ENCODE measurements around the gene FAM193A. TPM values are rescaled to one million over a fixed set of nuclear protein-coding genes. Genes with fewer than 3 reads are reported as not detected.

FAM193A gene
- total and polyA plus RNA-seq, 2 donors (not counting 1 experiment from before 2014, with no cell fraction given) = 16.0 to 62.7 TPM

GRCh38 chr4:2583092-2583491, 46.6 kb downstream of the FAM193A start:
- H3K4me1 Mint-ChIP-seq = peaks cover 37% of the 10 kb centered on the region
- TF ChIP-seq, protein P1, sequence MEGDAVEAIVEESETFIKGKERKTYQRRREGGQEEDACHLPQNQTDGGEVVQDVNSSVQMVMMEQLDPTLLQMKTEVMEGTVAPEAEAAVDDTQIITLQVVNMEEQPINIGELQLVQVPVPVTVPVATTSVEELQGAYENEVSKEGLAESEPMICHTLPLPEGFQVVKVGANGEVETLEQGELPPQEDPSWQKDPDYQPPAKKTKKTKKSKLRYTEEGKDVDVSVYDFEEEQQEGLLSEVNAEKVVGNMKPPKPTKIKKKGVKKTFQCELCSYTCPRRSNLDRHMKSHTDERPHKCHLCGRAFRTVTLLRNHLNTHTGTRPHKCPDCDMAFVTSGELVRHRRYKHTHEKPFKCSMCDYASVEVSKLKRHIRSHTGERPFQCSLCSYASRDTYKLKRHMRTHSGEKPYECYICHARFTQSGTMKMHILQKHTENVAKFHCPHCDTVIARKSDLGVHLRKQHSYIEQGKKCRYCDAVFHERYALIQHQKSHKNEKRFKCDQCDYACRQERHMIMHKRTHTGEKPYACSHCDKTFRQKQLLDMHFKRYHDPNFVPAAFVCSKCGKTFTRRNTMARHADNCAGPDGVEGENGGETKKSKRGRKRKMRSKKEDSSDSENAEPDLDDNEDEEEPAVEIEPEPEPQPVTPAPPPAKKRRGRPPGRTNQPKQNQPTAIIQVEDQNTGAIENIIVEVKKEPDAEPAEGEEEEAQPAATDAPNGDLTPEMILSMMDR (IDR thresholded peaks at IDR 0.05) = no peak
- no peak for TF ChIP-seq EZH2 (IDR thresholded peaks at IDR 0.05; ENCODE audit: borderline replicate concordance, insufficient read depth, low read depth, low read length, poor library complexity, severe bottlenecking)
- CTCF ChIA-PET = no interaction called here

GRCh38 chr4:2583517-2583916, 47.1 kb downstream of the FAM193A start:
- no peak for TF ChIP-seq EZH2 (IDR thresholded peaks at IDR 0.05; ENCODE audit: borderline replicate concordance, insufficient read depth, low read depth, low read length, poor library complexity, severe bottlenecking)
- TF ChIP-seq, protein P1 (IDR thresholded peaks at IDR 0.05) = no peak
- H3K4me3 ChIP-seq (ENCODE audit: control extremely low read depth in 1 of 5, extremely low read depth in 1 of 5, insufficient read depth in 1 of 5, low read depth in 2 of 5, low read length in 4 of 5) = no peak overlapping the region
- no peak overlapping the region for H3K4me3 Mint-ChIP-seq
- no peak overlapping the region for H3K27ac ChIP-seq (ENCODE audit: low read length in 2 of 2)
- no peak overlapping the region for H2AFZ ChIP-seq (ENCODE audit: insufficient read depth, low read depth, low read length, poor library complexity, severe bottlenecking)
- H3K9me3 Mint-ChIP-seq (ENCODE audit: insufficient read depth) = no peaks in the 10 kb centered on the region
- H3K9me3 ChIP-seq (ENCODE audit: control extremely low read depth in 1 of 3, control insufficient read depth in 2 of 3, insufficient read depth in 1 of 3, low read length in 2 of 3) = peaks cover 0 to 13% (median 5%) of the 10 kb centered on the region in 3 donors
- WGBS (ENCODE audit: insufficient coverage) = 90% methylated on average over 4 of the region's 4 CpGs
- H4K20me1 ChIP-seq (ENCODE audit: control insufficient read depth, insufficient read depth, low read length, poor library complexity, severe bottlenecking) = peaks cover 86% of the 10 kb centered on the region
- POLR2A ChIA-PET = no interaction called here
- H3K4me2 ChIP-seq (replicated peaks; ENCODE audit: low read depth, low read length, poor library complexity, severe bottlenecking) = no peak overlapping the region
- CTCF ChIA-PET = no interaction called here
- ATAC-seq (ENCODE audit: low read depth) (no peak), DNase-seq (no peak)
- peaks cover 0 to 5% of the 10 kb centered on the region in 2 experiments for H3K36me3 ChIP-seq (replicated peaks in 1 of 2; ENCODE audit: control extremely low read depth in 1 of 2, control insufficient read depth in 1 of 2, extremely low read depth in 1 of 2, insufficient read depth in 2 of 2, low read length in 1 of 2)
- no peaks in the 10 kb centered on the region for H3K27me3 ChIP-seq (replicated peaks in 1 of 4; ENCODE audit: control extremely low read depth in 1 of 4, control insufficient read depth in 3 of 4, insufficient read depth in 4 of 4, low read length in 3 of 4)
- peaks cover 100% of the 10 kb centered on the region for H3K79me2 ChIP-seq (ENCODE audit: control insufficient read depth, insufficient read depth, low read length)
- intact Hi-C loops (cut with micrococcal nuclease) = no loop called here
- no peaks in the 10 kb centered on the region for H3K27me3 Mint-ChIP-seq
- H3K27ac Mint-ChIP-seq = no peak overlapping the region
- H3K4me1 ChIP-seq (ENCODE audit: control insufficient read depth in 2 of 2, insufficient read depth in 2 of 2, low read length in 2 of 2) = peaks cover 5% of the 10 kb centered on the region in 2 donors
- no peak overlapping the region for H3K9ac ChIP-seq (ENCODE audit: low read length)
- H3K4me1 Mint-ChIP-seq = peaks cover 42% of the 10 kb centered on the region

More at GRCh38 chr4:2583092-2583491, 46.6 kb downstream of the FAM193A start:
- no peak overlapping the region for H3K27ac Mint-ChIP-seq
- peaks cover 0 to 5% of the 10 kb centered on the region in 2 experiments for H3K36me3 ChIP-seq (replicated peaks in 1 of 2; ENCODE audit: control extremely low read depth in 1 of 2, control insufficient read depth in 1 of 2, extremely low read depth in 1 of 2, insufficient read depth in 2 of 2, low read length in 1 of 2)
- no peaks in the 10 kb centered on the region for H3K9me3 Mint-ChIP-seq (ENCODE audit: insufficient read depth)
- H3K27me3 Mint-ChIP-seq = no peaks in the 10 kb centered on the region
- no peak for ATAC-seq (ENCODE audit: low read depth)
- H3K27ac ChIP-seq (ENCODE audit: low read length in 2 of 2) = no peak overlapping the region
- H3K27me3 ChIP-seq (replicated peaks in 1 of 4; ENCODE audit: control extremely low read depth in 1 of 4, control insufficient read depth in 3 of 4, insufficient read depth in 4 of 4, low read length in 3 of 4) = no peaks in the 10 kb centered on the region
- H3K9ac ChIP-seq (ENCODE audit: low read length) = no peak overlapping the region
- peaks cover 86% of the 10 kb centered on the region for H4K20me1 ChIP-seq (ENCODE audit: control insufficient read depth, insufficient read depth, low read length, poor library complexity, severe bottlenecking)
- POLR2A ChIA-PET = no interaction called here
- no peak overlapping the region for H3K4me3 Mint-ChIP-seq
- peaks cover 100% of the 10 kb centered on the region for H3K79me2 ChIP-seq (ENCODE audit: control insufficient read depth, insufficient read depth, low read length)
- WGBS (ENCODE audit: insufficient coverage) = 100% methylated on average over 4 of the region's 4 CpGs
- H2AFZ ChIP-seq (ENCODE audit: insufficient read depth, low read depth, low read length, poor library complexity, severe bottlenecking) = no peak overlapping the region
- peaks cover under 1 to 5% of the 10 kb centered on the region in 2 donors for H3K4me1 ChIP-seq (ENCODE audit: control insufficient read depth in 2 of 2, insufficient read depth in 2 of 2, low read length in 2 of 2)
- no peak overlapping the region for H3K4me2 ChIP-seq (replicated peaks; ENCODE audit: low read depth, low read length, poor library complexity, severe bottlenecking)
- no peak overlapping the region for H3K4me3 ChIP-seq (ENCODE audit: control extremely low read depth in 1 of 5, extremely low read depth in 1 of 5, insufficient read depth in 1 of 5, low read depth in 2 of 5, low read length in 4 of 5)
- no peak for DNase-seq
- intact Hi-C loops (cut with micrococcal nuclease) = no loop called here
- H3K9me3 ChIP-seq (ENCODE audit: control extremely low read depth in 1 of 3, control insufficient read depth in 2 of 3, insufficient read depth in 1 of 3, low read length in 2 of 3) = peaks cover 0 to 13% (median 5%) of the 10 kb centered on the region in 3 donors

Measured in B cell (primary cell).